Astrocyte of the cerebellum (primary cell): Measurements from ENCODE around the gene TARM1.

ENCODE experiments used
- DNase-seq: peaks from one replicate; pipeline ENCODE4 v3.0.0-alpha.2; 2011; ENCODE audit warnings: low read depth
- H3K4me3 ChIP-seq: 2 replicates; pipeline ENCODE4 v1.5.1; 2011; ENCODE audit warnings: mild to moderate bottlenecking, low read depth, low read length, moderate library complexity
- CTCF ChIP-seq: IDR thresholded peaks from 2 replicates; pipeline ENCODE4 v1.5.1; 2012; ENCODE audit warnings: low read length, low read depth, moderate library complexity, mild to moderate bottlenecking; ENCODE audit errors: missing control alignments
- in situ Hi-C: cut with HindIII; loops from 2 replicates; pipeline ENCODE4 v1.10.0; 2017; ENCODE audit warnings: low sequenced_read_pairs

TARM1 gene

GRCh38 chr19:54026656-54027055 is 54.5 kb downstream of the TARM1 start:
- no peak for TF ChIP-seq CTCF
- H3K4me3 ChIP-seq: no peak overlapping the region
- DNase-seq: no peak
- in situ Hi-C loops: loop anchor here (25.0 kb wide), 1 partner anchor 114 kb away; the partner anchor contains the start of gene CACNG7

- H3K4me3 ChIP-seq: no peak overlapping the region
- TF ChIP-seq CTCF: no peak
- in situ Hi-C loops: loop anchor here (25.0 kb wide), 1 partner anchor 112 kb away; the partner anchor contains the start of gene CACNG7
- no peak for DNase-seq
Measured at GRCh38 chr19:54024660-54025059, 56.5 kb downstream of the TARM1 start.

GRCh38 chr19:54023191-54023590 is 58.0 kb downstream of the TARM1 start:
- in situ Hi-C loops: no loop called here
- H3K4me3 ChIP-seq: no peak overlapping the region
- no peak for TF ChIP-seq CTCF
- no peak for DNase-seq

- in situ Hi-C loops: no loop called here
- no peak for TF ChIP-seq CTCF
- H3K4me3 ChIP-seq: no peak overlapping the region
- no peak for DNase-seq
Measured at GRCh38 chr19:54021932-54022331, 59.2 kb downstream of the TARM1 start.

GRCh38 chr19:54021363-54021762 is 59.8 kb downstream of the TARM1 start:
- in situ Hi-C loops: no loop called here

More at GRCh38 chr19:54021363-54021762, 59.8 kb downstream of the TARM1 start:
- no peak overlapping the region for H3K4me3 ChIP-seq
- TF ChIP-seq CTCF: no peak
- no peak for DNase-seq
